K562 (cell line): ENCODE data around the gene GFOD2. TPM values are rescaled to one million over a fixed set of nuclear protein-coding genes. Genes with fewer than 3 reads are reported as not detected.

Source experiments
- CCAR2 ChIP-seq: fragments of 200-400 bp; formaldehyde crosslinking; IDR thresholded peaks from 2 replicates; pipeline ENCODE4 v1.6.1; 2017; ENCODE audit warnings: mild to moderate bottlenecking, low read depth, low read length
- HDAC3 ChIP-seq: fragments of 450-650 bp; IDR thresholded peaks from 2 replicates; pipeline ENCODE4 v1.6.1; 2018; ENCODE audit warnings: borderline replicate concordance, mild to moderate bottlenecking, moderate library complexity; ENCODE audit not compliant: partially characterized antibody
- HMBOX1 ChIP-seq: sonication (generic); IDR thresholded peaks from 2 replicates; pipeline ENCODE4 v1.6.1; 2016
- HNRNPL ChIP-seq: fragments of 200-400 bp; formaldehyde crosslinking; IDR thresholded peaks from 2 replicates; pipeline ENCODE4 v1.6.1; 2017; ENCODE audit warnings: low read depth, mild to moderate bottlenecking, low read length
- KDM2B ChIP-seq: fragments of 250-450 bp; sonication (Bioruptor Pico); IDR thresholded peaks from 2 replicates; pipeline ENCODE4 v1.8.0; 2021; ENCODE audit warnings: mild to moderate bottlenecking, moderate library complexity
- KHSRP ChIP-seq: fragments of 450-650 bp; IDR thresholded peaks from 2 replicates; pipeline ENCODE4 v1.6.1; 2017
- MGA ChIP-seq: fragments of 450-650 bp; IDR thresholded peaks from 2 replicates; pipeline ENCODE4 v1.6.1; 2016; ENCODE audit warnings: mild to moderate bottlenecking, moderate library complexity
- POLR2G ChIP-seq: fragments of 200-400 bp; formaldehyde crosslinking; IDR thresholded peaks from 2 replicates; pipeline ENCODE4 v1.6.1; 2017; ENCODE audit warnings: low read depth, mild to moderate bottlenecking, antibody characterized with exemption, low read length, moderate library complexity
- PURB ChIP-seq: sonication (generic); formaldehyde crosslinking; IDR thresholded peaks from 2 replicates; pipeline ENCODE4 v1.9.0; 2021; ENCODE audit warnings: low read depth, mild to moderate bottlenecking, missing genetic modification reagents
- RBM39 ChIP-seq: fragments of 200-400 bp; formaldehyde crosslinking; optimal IDR thresholded peaks from 2 replicates; pipeline ENCODE3; 2018; ENCODE audit warnings: low read depth, low read length
- SRSF1 ChIP-seq: fragments of 200-400 bp; formaldehyde crosslinking; IDR thresholded peaks from 2 replicates; pipeline ENCODE4 v1.6.1; 2017; ENCODE audit warnings: mild to moderate bottlenecking, low read depth, low read length, moderate library complexity
- TAF1 ChIP-seq: IDR thresholded peaks from 2 replicates; pipeline ENCODE4 v1.6.1; 2011; ENCODE audit warnings: mild to moderate bottlenecking, low read length, moderate library complexity; ENCODE audit not compliant: insufficient read depth, control insufficient read depth, severe bottlenecking; ENCODE audit errors: extremely low read depth
- ZBTB8A ChIP-seq: fragments of 450-650 bp; IDR thresholded peaks from 2 replicates; pipeline ENCODE4 v1.6.1; 2018; ENCODE audit warnings: mild to moderate bottlenecking, moderate library complexity; ENCODE audit not compliant: partially characterized antibody
- ZFP30 ChIP-seq: fragments of 250-450 bp; sonication (Bioruptor Pico); IDR thresholded peaks from 2 replicates; pipeline ENCODE4 v1.8.0; 2022; ENCODE audit warnings: moderate library complexity, mild to moderate bottlenecking, inconsistent platforms, borderline replicate concordance
- ZNF24 ChIP-seq: fragments of 450-650 bp; IDR thresholded peaks from 2 replicates; pipeline ENCODE4 v1.6.1; 2016
- ZNF696 ChIP-seq: fragments of 250-450 bp; sonication (Bioruptor Pico); conservative IDR thresholded peaks from 2 replicates; pipeline ENCODE4 v1.4.0; 2020; ENCODE audit warnings: mild to moderate bottlenecking, moderate library complexity
- polyA plus RNA-seq, 8 experiments: library from polyadenylated mRNA; depleted of rRNA in 4 of 8; stranded (reverse) in 5 of 8; unstranded in 3 of 8; fragments of >200 nt; fragmentation: Nextera tagmentation in 2 of 8; fragmentation: Illumina TruSeq in 1 of 8; extraction: Ambion mirVana in 2 of 8; extraction: Trizol in 1 of 8; gene quantifications; 2 replicates each; pipeline versions ENCODE4 v1.2.1 to v1.2.3, GENCODE V29; 2011 to 2014; ENCODE audit warnings: inconsistent platforms in 1 of 8, missing spikeins in 1 of 8
- total RNA-seq, 7 experiments: library from RNA; depleted of rRNA in 6 of 7; stranded (reverse); fragments of >200 nt in 6 of 7; fragmentation: Illumina TruSeq in 2 of 7; extraction: Trizol in 2 of 7; gene quantifications; 2 replicates each; pipeline versions ENCODE4 v1.2.1 to v1.2.3, GENCODE V29; 2011 to 2021; ENCODE audit warnings: low replicate concordance in 1 of 7

The GFOD2 gene
- total and polyA plus RNA-seq, 9 of the 15 experiments (the other 6 are each of a cell fraction or from before 2014, with no cell fraction given) = 1.9 to 15.8 (median 11.1) TPM

- TF ChIP-seq MGA (no peak), KHSRP (no peak), ZBTB8A (no peak), POLR2G (peak; percentile 90), HDAC3 (no peak), PURB (CRISPR knock-in tag) (no peak), KDM2B (CRISPR knock-in tag) (no peak), ZNF696 (CRISPR knock-in tag) (no peak), SRSF1 (no peak), ZFP30 (CRISPR knock-in tag) (no peak), ZNF24 (no peak), HNRNPL (peak; percentile 93), HMBOX1 (no peak), CCAR2 (no peak), TAF1 (peak; percentile 94), RBM39 (no peak)
Observed at GRCh38 chr16:67719048-67719777, at the start of gene GFOD2 (continued).
